ENCODE measurements around the gene ATXN7L1.

ATXN7L1 gene, protein sequence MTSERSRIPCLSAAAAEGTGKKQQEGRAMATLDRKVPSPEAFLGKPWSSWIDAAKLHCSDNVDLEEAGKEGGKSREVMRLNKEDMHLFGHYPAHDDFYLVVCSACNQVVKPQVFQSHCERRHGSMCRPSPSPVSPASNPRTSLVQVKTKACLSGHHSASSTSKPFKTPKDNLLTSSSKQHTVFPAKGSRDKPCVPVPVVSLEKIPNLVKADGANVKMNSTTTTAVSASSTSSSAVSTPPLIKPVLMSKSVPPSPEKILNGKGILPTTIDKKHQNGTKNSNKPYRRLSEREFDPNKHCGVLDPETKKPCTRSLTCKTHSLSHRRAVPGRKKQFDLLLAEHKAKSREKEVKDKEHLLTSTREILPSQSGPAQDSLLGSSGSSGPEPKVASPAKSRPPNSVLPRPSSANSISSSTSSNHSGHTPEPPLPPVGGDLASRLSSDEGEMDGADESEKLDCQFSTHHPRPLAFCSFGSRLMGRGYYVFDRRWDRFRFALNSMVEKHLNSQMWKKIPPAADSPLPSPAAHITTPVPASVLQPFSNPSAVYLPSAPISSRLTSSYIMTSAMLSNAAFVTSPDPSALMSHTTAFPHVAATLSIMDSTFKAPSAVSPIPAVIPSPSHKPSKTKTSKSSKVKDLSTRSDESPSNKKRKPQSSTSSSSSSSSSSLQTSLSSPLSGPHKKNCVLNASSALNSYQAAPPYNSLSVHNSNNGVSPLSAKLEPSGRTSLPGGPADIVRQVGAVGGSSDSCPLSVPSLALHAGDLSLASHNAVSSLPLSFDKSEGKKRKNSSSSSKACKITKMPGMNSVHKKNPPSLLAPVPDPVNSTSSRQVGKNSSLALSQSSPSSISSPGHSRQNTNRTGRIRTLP

GRCh38 chr7:105876091-105876963, at the start of gene ATXN7L1:
Gene ATXN7L1 (minus strand): TSS chr7:105876599. CDS start chr7:105876558, 41 bp downstream.
- no peak for FAIRE-seq

GRCh38 chr7:105926131-105926530, 49.7 kb upstream of the ATXN7L1 start:
- no peak for FAIRE-seq

GRCh38 chr7:105924945-105925344, 48.5 kb upstream of the ATXN7L1 start:
- no peak for FAIRE-seq

GRCh38 chr7:105920766-105921165, 44.4 kb upstream of the ATXN7L1 start:
- no peak for FAIRE-seq

GRCh38 chr7:105917659-105918058, 41.3 kb upstream of the ATXN7L1 start:
- no peak for FAIRE-seq

GRCh38 chr7:105916603-105917002, 40.2 kb upstream of the ATXN7L1 start:
- no peak for FAIRE-seq

- no peak for FAIRE-seq
Measured at GRCh38 chr7:105913947-105914346, 37.5 kb upstream of the ATXN7L1 start.

DNA sequence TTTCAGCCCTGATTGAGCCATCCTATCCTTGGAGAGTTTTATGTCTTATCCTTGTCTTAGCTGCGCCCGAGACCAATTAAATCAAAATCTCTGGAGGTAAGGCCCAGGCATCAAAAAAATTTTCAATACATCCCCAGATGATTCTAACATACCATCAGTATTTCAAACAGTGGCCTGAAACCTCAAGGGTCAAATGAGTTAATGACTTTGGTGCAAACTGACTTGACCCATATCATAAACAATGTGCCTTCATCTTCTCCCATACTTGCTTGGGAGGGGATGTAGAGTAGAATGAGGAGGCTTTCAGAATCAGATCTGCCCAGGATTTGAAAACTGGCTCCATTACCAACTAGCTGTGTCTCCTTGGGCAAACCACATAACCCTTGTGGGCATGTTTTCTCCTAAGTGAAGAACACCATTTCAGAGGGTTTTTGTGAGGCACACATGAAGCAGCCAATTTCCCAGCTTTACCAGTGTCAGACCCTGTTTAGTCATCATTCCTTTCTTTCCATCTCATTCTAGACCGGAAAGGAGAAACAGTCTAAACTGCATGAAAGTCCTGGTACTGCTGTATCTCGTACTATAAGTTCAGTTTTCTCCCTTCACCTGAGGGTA, 35.7 kb upstream of the ATXN7L1 start:
- FAIRE-seq = no peak

- FAIRE-seq = no peak
Measured at GRCh38 chr7:105910172-105910571, 33.8 kb upstream of the ATXN7L1 start.

DNA sequence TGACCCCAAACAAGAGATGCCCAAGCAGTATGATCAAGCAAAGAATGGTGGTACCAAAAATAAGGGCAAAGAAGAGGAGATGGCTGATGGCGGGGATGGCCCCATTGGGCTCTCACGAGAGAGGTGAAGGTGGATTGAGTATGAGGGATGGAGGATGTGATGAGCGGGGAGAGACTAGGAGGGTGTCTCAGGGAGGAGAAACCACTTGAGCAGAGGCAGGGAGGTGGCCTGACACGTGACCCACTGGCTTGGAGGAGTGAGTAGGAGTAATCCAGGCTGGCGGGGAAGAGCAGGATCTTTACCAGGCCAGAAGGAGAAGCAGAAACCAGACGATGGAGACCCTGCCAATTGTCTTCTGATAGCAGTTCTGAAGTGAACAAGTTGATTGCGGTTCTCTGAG, 33.3 kb upstream of the ATXN7L1 start:
- FAIRE-seq = no peak

DNA sequence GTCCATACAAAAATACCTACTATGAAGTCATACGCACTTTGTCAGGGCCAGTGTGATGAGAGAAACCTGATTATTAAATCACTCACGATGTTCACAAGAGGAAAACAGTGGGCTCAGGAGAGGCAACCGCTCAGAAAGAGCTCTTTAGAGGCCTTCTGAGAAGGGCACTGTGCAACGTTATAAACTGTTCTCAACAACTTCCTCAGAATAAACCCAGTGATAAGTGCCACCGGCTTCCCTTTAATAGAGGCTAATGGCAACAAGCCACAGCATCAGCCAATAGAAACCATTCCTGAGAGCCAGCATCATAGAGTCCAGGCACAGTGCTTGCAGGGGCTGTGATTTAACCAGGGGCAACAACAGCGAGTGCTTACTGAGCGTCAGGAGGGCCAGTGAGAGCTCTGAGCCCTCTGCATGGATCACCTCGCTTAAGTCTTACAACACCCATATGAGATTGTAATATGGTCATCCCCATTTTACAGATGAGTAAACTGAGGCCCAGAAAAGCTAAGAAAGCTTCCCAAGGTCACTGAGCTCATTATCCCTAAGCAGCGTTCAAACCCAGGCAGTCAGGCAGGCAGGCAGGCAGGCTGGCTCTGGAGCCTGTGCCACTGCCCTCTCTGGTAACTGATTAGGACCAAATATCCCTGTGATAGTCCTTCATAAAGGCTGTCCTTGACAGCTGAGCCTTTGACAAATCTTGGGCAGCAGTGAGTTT, 30.9 kb upstream of the ATXN7L1 start:
- no peak for FAIRE-seq

DNA sequence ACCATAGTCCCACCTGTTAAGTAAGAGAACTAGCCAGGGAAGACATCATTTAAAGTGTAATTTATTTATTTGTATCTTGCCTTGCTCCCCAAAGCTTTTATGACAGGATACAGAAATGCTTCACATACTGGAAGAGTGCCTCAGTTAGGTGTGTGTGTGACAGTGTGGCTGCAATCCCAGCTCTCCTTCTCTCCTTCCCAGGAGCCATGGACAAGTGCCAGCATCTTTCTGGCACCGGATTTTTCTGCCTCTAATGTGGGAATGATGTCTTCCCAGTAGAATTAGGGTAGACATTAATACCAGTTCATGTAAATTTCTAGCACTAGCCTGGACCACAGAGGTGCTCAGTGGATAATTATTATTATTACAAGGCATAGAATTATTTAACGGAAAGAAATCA, 30.3 kb upstream of the ATXN7L1 start:
- no peak for FAIRE-seq

GRCh38 chr7:105905910-105906568, 29.6 kb upstream of the ATXN7L1 start:
- no peak for FAIRE-seq

GRCh38 chr7:105905209-105905909, 29.0 kb upstream of the ATXN7L1 start:
- no peak for FAIRE-seq

- no peak for FAIRE-seq
Measured at GRCh38 chr7:105904064-105904463, 27.7 kb upstream of the ATXN7L1 start.

DNA sequence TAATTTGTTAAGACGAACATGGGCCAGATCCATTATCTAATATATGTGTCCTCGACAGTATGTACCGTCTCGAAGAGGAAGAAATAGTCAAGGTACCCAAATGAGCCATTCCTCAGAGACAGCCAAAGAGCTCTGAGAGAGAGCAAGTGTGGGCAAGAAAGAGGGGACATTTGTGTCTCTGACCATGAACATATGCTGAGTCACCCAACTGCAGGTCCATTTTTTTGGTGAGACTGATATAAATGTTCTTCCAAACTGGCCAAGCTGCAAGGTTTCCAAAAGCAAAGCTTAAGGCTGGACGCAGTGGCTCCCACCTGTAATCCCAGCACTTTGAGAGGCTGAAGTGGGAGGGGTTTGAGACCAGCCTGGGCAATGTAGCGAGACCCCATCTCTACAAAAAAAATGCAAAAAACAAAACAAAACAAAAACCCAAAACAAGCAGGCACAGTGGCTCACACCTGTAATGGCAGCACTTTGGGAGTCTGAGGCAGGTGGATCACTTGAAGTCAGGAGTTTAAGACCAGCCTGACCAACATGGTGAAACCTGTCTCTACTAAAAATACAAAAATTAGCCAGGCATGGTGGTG, 26.0 kb upstream of the ATXN7L1 start:
- FAIRE-seq = no peak

DNA sequence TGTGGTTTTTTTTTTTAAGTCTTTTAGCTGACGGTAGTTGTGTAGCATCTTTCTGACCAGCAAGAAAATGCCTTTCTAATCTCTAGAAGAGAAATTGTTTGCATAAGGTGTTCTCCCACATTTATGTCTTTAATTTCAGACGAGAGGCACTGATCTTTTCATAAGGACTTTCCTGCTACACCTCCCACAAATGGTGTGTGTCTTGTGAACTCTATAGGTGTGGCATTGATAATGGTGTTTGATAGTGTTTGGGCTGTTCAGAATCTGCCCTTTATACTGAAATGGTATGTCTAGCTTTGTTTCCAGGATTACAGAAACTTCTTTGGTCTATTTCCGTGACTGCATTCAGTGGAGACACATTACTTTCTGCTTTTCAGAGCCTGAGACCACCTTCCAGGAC, 21.6 kb upstream of the ATXN7L1 start:
- FAIRE-seq = no peak

DNA sequence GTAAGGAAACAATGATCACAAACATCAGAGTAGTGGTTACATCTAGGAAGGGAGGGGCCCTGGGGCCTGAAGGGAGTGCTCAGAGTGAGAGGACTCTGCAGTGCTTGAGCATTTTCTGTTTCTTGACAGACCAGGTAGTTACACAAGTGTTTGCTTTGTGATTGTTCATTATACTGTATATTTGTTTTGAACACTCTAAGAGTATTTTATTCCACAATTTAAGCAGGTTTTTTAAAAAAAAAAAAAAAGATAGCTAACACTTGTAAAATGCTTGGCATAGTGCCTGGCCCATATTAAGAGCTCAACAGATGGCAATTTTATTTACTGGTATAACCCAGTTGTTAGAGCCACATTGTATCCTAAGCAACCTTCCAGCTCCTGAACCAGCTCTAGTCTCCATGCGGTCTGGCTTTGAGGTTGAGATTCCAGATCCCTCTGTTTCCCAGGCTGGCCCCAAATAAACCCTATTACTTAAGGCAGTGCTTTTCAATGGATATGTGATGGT, 20.1 kb upstream of the ATXN7L1 start:
- no peak for FAIRE-seq

- FAIRE-seq = no peak
Measured at GRCh38 chr7:105894131-105894530, 17.7 kb upstream of the ATXN7L1 start.

DNA sequence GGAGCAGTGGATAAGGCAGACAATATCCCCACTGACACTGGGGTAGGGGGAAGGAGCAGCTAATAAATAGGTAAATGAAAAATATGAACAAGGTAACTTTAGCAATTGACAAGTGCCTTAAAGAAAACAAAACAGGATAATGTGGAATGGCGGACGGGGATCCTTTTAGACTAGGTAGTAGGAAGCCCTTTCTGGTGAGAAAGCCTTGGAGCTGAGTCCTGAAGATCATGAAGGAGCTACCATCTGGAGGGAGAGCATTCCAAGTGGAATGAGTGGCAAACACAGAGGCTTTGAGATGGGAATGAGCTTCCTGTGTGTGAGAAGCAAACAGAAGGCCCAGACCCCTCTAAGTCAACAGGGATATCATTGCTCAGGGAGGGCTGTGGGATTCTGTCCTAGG, 16.0 kb upstream of the ATXN7L1 start:
- FAIRE-seq = no peak
